HepG2 (cell line): ENCODE measurements around the gene NFASC. TPM values are rescaled to one million over a fixed set of nuclear protein-coding genes. Genes with fewer than 3 reads are reported as not detected.

ENCODE experiments used
- ATAC-seq: fragments of 200-7000 bp; cut with Tn5 transposase; 3 replicates; pipeline ENCODE4 v1.9.1; 2020; ENCODE audit warnings: mild to moderate bottlenecking, moderate library complexity
- BruUV-seq: library from RNA; stranded (reverse); fragments of 400-500 nt; replicated peaks from 2 replicates; lab custom pipeline; 2021; lab: Mats Ljungman, UMichigan
- CTCF ChIA-PET: fragments of 300-600 bp; formaldehyde crosslinking; extraction: SDS; loops from one replicate; lab custom pipeline; 2021; ENCODE audit warnings: low total read pairs, inconsistent platforms, low intra/inter-chr PET ratio; lab: Yijun Ruan, JAX
- POLR2A ChIA-PET: fragments of 350-600 bp; sonication (Branson Sonifier 250); formaldehyde crosslinking; loops from one replicate; lab custom pipeline; 2020; ENCODE audit warnings: antibody characterized with exemption, inconsistent platforms; lab: Yijun Ruan, JAX
- DNase-seq: peaks from one replicate; pipeline ENCODE4 v3.0.0-alpha.2; 2015; ENCODE audit warnings: low spot score
- FAIRE-seq: peaks from 3 replicates; lab custom pipeline; 2011; peaks lifted over from hg19 to GRCh38; lab: Jason Lieb, UNC
- H2AFZ ChIP-seq: one replicate; pipeline ENCODE4 v1.6.1; 2011; ENCODE audit warnings: low read length, inconsistent platforms
- H3K27ac ChIP-seq: fragments of 300-600 bp; 3 replicates; pipeline ENCODE4 v1.8.0; 2011; ENCODE audit warnings: mixed run types, mild to moderate bottlenecking, mixed read lengths, low read length, inconsistent platforms; ENCODE audit not compliant: insufficient read depth; ENCODE audit errors: extremely low read length
- H3K27me3 ChIP-seq, 2 experiments: fragments of 200-600 bp in 1 of 2; 2 replicates in 1 of 2; 3 replicates in 1 of 2; pipeline versions ENCODE4 v1.6.0 to v1.8.0; 2011; ENCODE audit warnings: low read length in 2 of 2, mild to moderate bottlenecking in 2 of 2, moderate library complexity in 2 of 2, inconsistent platforms in 1 of 2; ENCODE audit not compliant: insufficient read depth in 2 of 2, control insufficient read depth in 1 of 2
- H3K36me3 ChIP-seq, 2 experiments: fragments of 200-600 bp in 1 of 2; replicated peaks in 1 of 2; 2 replicates in 1 of 2; 3 replicates in 1 of 2; pipeline versions ENCODE4 v1.5.1 to v1.8.0; 2011; ENCODE audit warnings: low read length in 2 of 2, inconsistent platforms in 1 of 2; ENCODE audit not compliant: insufficient read depth in 2 of 2, control insufficient read depth in 1 of 2
- H3K4me1 ChIP-seq: 2 replicates; pipeline ENCODE4 v1.5.1; 2012; ENCODE audit warnings: low read length, inconsistent platforms; ENCODE audit not compliant: insufficient read depth
- H3K4me2 ChIP-seq: 2 replicates; pipeline ENCODE4 v1.6.0; 2011; ENCODE audit warnings: low read depth, low read length, inconsistent platforms
- H3K4me3 ChIP-seq, 3 experiments: fragments of 200-600 bp in 1 of 3; sonication (generic), shearing (Covaris generic) in 1 of 3; replicated peaks in 1 of 3; 2 replicates each; pipeline ENCODE4 v1.5.1; 2011 to 2016; ENCODE audit warnings: low read length in 3 of 3, inconsistent platforms in 2 of 3, low read depth in 2 of 3, mild to moderate bottlenecking in 2 of 3, control low read depth in 1 of 3, mixed read lengths in 1 of 3; ENCODE audit not compliant: insufficient read depth in 1 of 3
- H3K79me2 ChIP-seq: one replicate; pipeline ENCODE4 v1.6.1; 2011; ENCODE audit warnings: low read length, inconsistent platforms; ENCODE audit not compliant: insufficient read depth
- H3K9ac ChIP-seq: 2 replicates; pipeline ENCODE4 v1.6.0; 2011; ENCODE audit warnings: mild to moderate bottlenecking, low read depth, low read length, inconsistent platforms; ENCODE audit not compliant: insufficient read depth
- H3K9me3 ChIP-seq: 2 replicates; pipeline ENCODE4 v1.5.1; 2012; ENCODE audit warnings: mild to moderate bottlenecking, low read length
- H4K20me1 ChIP-seq: 2 replicates; pipeline ENCODE4 v1.6.0; 2011; ENCODE audit warnings: inconsistent platforms, mild to moderate bottlenecking, low read length, moderate library complexity; ENCODE audit not compliant: insufficient read depth
- ADNP ChIP-seq: sonication (generic); formaldehyde crosslinking; IDR thresholded peaks from 2 replicates; pipeline ENCODE4 v1.4.0; 2020; ENCODE audit warnings: missing genetic modification reagents
- ARNT2 ChIP-seq: sonication (generic); formaldehyde crosslinking; IDR thresholded peaks from 2 replicates; pipeline ENCODE4 v1.8.0; 2022; ENCODE audit warnings: mild to moderate bottlenecking, low read depth, missing genetic modification reagents, moderate library complexity
- FOXP1 ChIP-seq, 2 experiments: fragments of 450-650 bp in 1 of 2; IDR thresholded peaks; 2 replicates each; pipeline ENCODE4 v1.6.1; 2017 to 2018; ENCODE audit warnings: antibody characterized with exemption in 1 of 2
- HOXA5 ChIP-seq: sonication (generic); formaldehyde crosslinking; IDR thresholded peaks from 2 replicates; pipeline ENCODE4 v1.4.0; 2020; ENCODE audit warnings: missing genetic modification reagents
- MAFK ChIP-seq, 2 experiments: IDR thresholded peaks in 1 of 2; conservative IDR thresholded peaks in 1 of 2; 2 replicates each; pipeline ENCODE4 v1.6.1; 2011; ENCODE audit warnings: improper control_type of control experiment in 2 of 2, low read length in 2 of 2
- MNT ChIP-seq: fragments of 450-650 bp; IDR thresholded peaks from 2 replicates; pipeline ENCODE4 v1.6.1; 2016
- PAX8 ChIP-seq: sonication (generic); formaldehyde crosslinking; IDR thresholded peaks from 2 replicates; pipeline ENCODE4 v1.8.0; 2022; ENCODE audit warnings: mild to moderate bottlenecking, missing genetic modification reagents, borderline replicate concordance
- PHF20 ChIP-seq: sonication (generic); formaldehyde crosslinking; IDR thresholded peaks from 2 replicates; pipeline ENCODE4 v1.5.0; 2020; ENCODE audit warnings: mild to moderate bottlenecking, missing genetic modification reagents
- REL ChIP-seq: sonication (generic); formaldehyde crosslinking; conservative IDR thresholded peaks from 2 replicates; pipeline ENCODE4 v1.8.0; 2022; ENCODE audit warnings: mild to moderate bottlenecking, missing genetic modification reagents, moderate library complexity
- RXRA ChIP-seq: sonication (generic); formaldehyde crosslinking; IDR thresholded peaks from 2 replicates; pipeline ENCODE4 v1.5.1; 2020; ENCODE audit warnings: missing genetic modification reagents
- SATB2 ChIP-seq: sonication (generic); formaldehyde crosslinking; IDR thresholded peaks from 2 replicates; pipeline ENCODE4 v1.5.0; 2020; ENCODE audit warnings: missing genetic modification reagents
- WIZ ChIP-seq: sonication (generic); formaldehyde crosslinking; IDR thresholded peaks from 2 replicates; pipeline ENCODE4 v1.5.1; 2020; ENCODE audit warnings: mild to moderate bottlenecking, missing genetic modification reagents
- ZBTB21 ChIP-seq: sonication (generic); formaldehyde crosslinking; IDR thresholded peaks from 2 replicates; pipeline ENCODE4 v1.4.0; 2020; ENCODE audit warnings: missing genetic modification reagents
- ZFAT ChIP-seq: sonication (generic); formaldehyde crosslinking; conservative IDR thresholded peaks from 2 replicates; pipeline ENCODE4 v1.8.1; 2023; ENCODE audit warnings: missing genetic modification reagents, inconsistent platforms
- ZNF333 ChIP-seq: sonication (generic); formaldehyde crosslinking; IDR thresholded peaks from 2 replicates; pipeline ENCODE4 v1.4.0; 2020; ENCODE audit warnings: mild to moderate bottlenecking, missing genetic modification reagents, borderline replicate concordance
- ZNF432 ChIP-seq: sonication (generic); formaldehyde crosslinking; IDR thresholded peaks from 2 replicates; pipeline ENCODE4 v1.5.0; 2020; ENCODE audit warnings: missing genetic modification reagents, mild to moderate bottlenecking, borderline replicate concordance
- ZNF580 ChIP-seq: IDR thresholded peaks from 2 replicates; pipeline ENCODE4 v1.6.1; 2016; ENCODE audit warnings: low read depth, borderline replicate concordance
- ZNF703 ChIP-seq: sonication (generic); formaldehyde crosslinking; IDR thresholded peaks from 2 replicates; pipeline ENCODE4 v1.5.1; 2020; ENCODE audit warnings: missing genetic modification reagents, mild to moderate bottlenecking, moderate library complexity, borderline replicate concordance
- ZNF780A ChIP-seq: sonication (generic); formaldehyde crosslinking; IDR thresholded peaks from 2 replicates; pipeline ENCODE4 v1.8.0; 2022; ENCODE audit warnings: mild to moderate bottlenecking, missing genetic modification reagents, moderate library complexity
- ZNF83 ChIP-seq: sonication (generic); formaldehyde crosslinking; IDR thresholded peaks from 2 replicates; pipeline ENCODE4 v1.4.0; 2020; ENCODE audit warnings: missing genetic modification reagents, mild to moderate bottlenecking, borderline replicate concordance
- WGBS: methylation state at CpG from one replicate; pipeline ENCODE4 v1.1.6; 2017; ENCODE audit warnings: low lambda C conversion rate; 5-methylcytosine and 5-hydroxymethylcytosine counted together
- in situ Hi-C: cut with HindIII; loops from 2 replicates; pipeline ENCODE4 v1.10.0; 2017; ENCODE audit warnings: low pct_unique_long_range_greater_than_20kb; ENCODE audit not compliant: extremely low pct_ligation_motif_present
- intact Hi-C: fragments of 100-400 bp; cut with micrococcal nuclease; formaldehyde crosslinking; loops from one replicate; pipeline ENCODE4 v1.10.0; 2022; ENCODE audit not compliant: unreplicated experiment
- polyA plus RNA-seq, 8 experiments: library from polyadenylated mRNA; depleted of rRNA in 3 of 8; stranded (reverse) in 7 of 8; unstranded in 1 of 8; fragments of >200 nt; fragmentation: Illumina TruSeq in 4 of 8; extraction: Trizol in 4 of 8; gene quantifications; 2 replicates each; pipeline versions ENCODE4 v1.2.1 to v1.2.3, GENCODE V29; 2011 to 2016; ENCODE audit warnings: low read depth in 4 of 8, missing spikeins in 1 of 8, mixed read lengths in 1 of 8; ENCODE audit not compliant: insufficient read depth in 1 of 8
- total RNA-seq, 5 experiments: library from RNA; depleted of rRNA; stranded (reverse); fragments of >200 nt; fragmentation: Illumina TruSeq; extraction: Trizol; gene quantifications; 2 replicates each; pipeline ENCODE4 v1.2.3, GENCODE V29; 2016; ENCODE audit warnings: low read depth in 1 of 5

The NFASC gene
- total and polyA plus RNA-seq, 2 of the 13 experiments (the other 11 are each of a cell fraction or from before 2014, with no cell fraction given), result not detected

GRCh38 chr1:205020466-205020865 is 149.8 kb downstream of the NFASC start:
- FAIRE-seq (no peak), DNase-seq (no peak), ATAC-seq (no peak)
- BruUV-seq, result no TSS peak
- H3K4me1 ChIP-seq, result no peaks in the 10 kb centered on the region
- no peak overlapping the region for H2AFZ ChIP-seq
- no peak overlapping the region for H3K9ac ChIP-seq
- ChIA-PET POLR2A (no interaction called here), CTCF (no interaction called here)
- H3K27ac ChIP-seq, result no peak overlapping the region
- no peak overlapping the region for H3K4me3 ChIP-seq
- 39% methylated on average over 7 of the region's 9 CpGs for WGBS
- no peaks in the 10 kb centered on the region for H3K36me3 ChIP-seq
- no peak for TF ChIP-seq ZNF333 (CRISPR knock-in tag)
- TF ChIP-seq PAX8 (CRISPR knock-in tag), result no peak
- no peak for TF ChIP-seq ARNT2 (CRISPR knock-in tag)
- TF ChIP-seq SATB2, result no peak
- no peak for TF ChIP-seq RXRA (CRISPR knock-in tag)
- no peak for TF ChIP-seq PHF20 (CRISPR knock-in tag)
- no peak for TF ChIP-seq ZNF83 (CRISPR knock-in tag)
- TF ChIP-seq MAFK (conservative IDR thresholded peaks at IDR 0.05 in 1 of 2, IDR thresholded peaks at IDR 0.05 in 1 of 2; ENCODE audit: low read length in 2 of 2), result no peak
- no peak for TF ChIP-seq WIZ (CRISPR knock-in tag)
- no peaks in the 10 kb centered on the region for H4K20me1 ChIP-seq
- in situ Hi-C loops (no loop called here), intact Hi-C loops (no loop called here)
- no peak overlapping the region for H3K4me2 ChIP-seq
- peaks cover 7 to 50% of the 10 kb centered on the region in 2 experiments; a peak in 4 of 5 replicates for H3K27me3 ChIP-seq
- H3K79me2 ChIP-seq, result no peaks in the 10 kb centered on the region
- H3K9me3 ChIP-seq, result no peaks in the 10 kb centered on the region

GRCh38 chr1:205024679-205025078 is 154.0 kb downstream of the NFASC start:
- in situ Hi-C loops, result no loop called here
- Histone ChIP-seq H3K4me1 (no peaks in the 10 kb centered on the region), H3K4me2 (no peak overlapping the region), H3K27me3 (peaks cover 6 to 55% of the 10 kb centered on the region in 2 experiments; a peak in 4 of 5 replicates), H3K9ac (no peak overlapping the region), H3K36me3 (no peaks in the 10 kb centered on the region), H3K4me3 (no peak overlapping the region), H3K79me2 (no peaks in the 10 kb centered on the region), H3K27ac (no peak overlapping the region), H3K9me3 (no peaks in the 10 kb centered on the region), H2AFZ (no peak overlapping the region), H4K20me1 (no peaks in the 10 kb centered on the region)
- no peak for FAIRE-seq
- no peak for DNase-seq
- ATAC-seq, result no peak
- CTCF ChIA-PET, result no interaction called here
- POLR2A ChIA-PET, result no interaction called here
- no TSS peak for BruUV-seq
- intact Hi-C loops, result no loop called here
- 24% methylated on average over 2 of the region's 2 CpGs for WGBS
- no peak for TF ChIP-seq MNT
- TF ChIP-seq ZNF432 (CRISPR knock-in tag), result no peak
- TF ChIP-seq ZNF703 (CRISPR knock-in tag), result no peak
- no peak for TF ChIP-seq ZNF780A (CRISPR knock-in tag)
- TF ChIP-seq ZNF580 (CRISPR knock-in tag), result no peak
- TF ChIP-seq ZFAT (CRISPR knock-in tag), result no peak
- no peak for TF ChIP-seq ZBTB21 (CRISPR knock-in tag)
- TF ChIP-seq REL (CRISPR knock-in tag), result no peak
- TF ChIP-seq ARNT2 (CRISPR knock-in tag), result no peak
- no peak for TF ChIP-seq FOXP1 (IDR thresholded peaks at IDR 0.05)
- TF ChIP-seq FOXP1 (CRISPR knock-in tag; IDR thresholded peaks at IDR 0.05), result no peak
- no peak for TF ChIP-seq HOXA5 (CRISPR knock-in tag)
- no peak for TF ChIP-seq ADNP (CRISPR knock-in tag)
